Motor neuron (in vitro differentiated cells): ENCODE results near the gene CLPTM1L. TPM values are rescaled to one million over a fixed set of nuclear protein-coding genes. Genes with fewer than 3 reads are reported as not detected.
"Not testable (repeated sequence)": the region's sequence is repeated elsewhere in the genome, so short reads cannot be mapped to it uniquely, and the experiment has no call there.

Experiments
- ATAC-seq, 8 experiments: fragments of 200-7000 bp; cut with Tn5 transposase; replicated peaks in 6 of 8; 2 replicates each; pipeline ENCODE4 v1.8.0; 2021; ENCODE audit warnings: mild to moderate bottlenecking in 8 of 8, moderate library complexity in 8 of 8
- H3K27ac ChIP-seq, 2 donors: fragments of 250-450 bp; sonication (Bioruptor Pico); 2 replicates each; pipeline ENCODE4 v1.9.0; 2021; ENCODE audit warnings: antibody characterized with exemption in 2 of 2, mild to moderate bottlenecking in 2 of 2, moderate library complexity in 1 of 2
- H3K4me1 ChIP-seq, 2 donors: fragments of 250-450 bp; sonication (Bioruptor Pico); replicated peaks in 1 of 2; 2 replicates each; pipeline ENCODE4 v1.6.1; 2021; ENCODE audit warnings: antibody characterized with exemption in 2 of 2, mild to moderate bottlenecking in 2 of 2, moderate library complexity in 1 of 2
- H3K4me3 ChIP-seq, 5 donors: fragments of 250-450 bp; sonication (Bioruptor Pico); 2 replicates each; pipeline ENCODE4 v1.9.0; 2021; ENCODE audit warnings: antibody characterized with exemption in 5 of 5, mild to moderate bottlenecking in 5 of 5, moderate library complexity in 4 of 5
- WGBS, 10 experiments: fragments of 450-650 bp; shearing (Covaris generic); methylation state at CpG; one replicate each; pipeline ENCODE4 v1.0.0; 2022; 5-methylcytosine and 5-hydroxymethylcytosine counted together
- in situ Hi-C, 9 experiments: fragments of 400-800 bp; cut with MboI; loops; one replicate each; pipeline ENCODE4 v1.15.0; 2021; ENCODE audit warnings: low sequenced_read_pairs in 9 of 9, low pct_unique_long_range_greater_than_20kb in 2 of 9; ENCODE audit not compliant: unreplicated experiment in 9 of 9
- total RNA-seq, 8 experiments: library from RNA; unstranded; fragments of 300-600 nt; gene quantifications; 2 replicates each; pipeline versions ENCODE4 v1.2.3 to v1.2.4, GENCODE V29; 2022

Gene CLPTM1L
- total RNA-seq, 8 experiments from 2014 or later: 42.4 to 132 (median 77.7) TPM

- WGBS, 10 experiments: 20 to 74% (median 47%) methylated on average over 3 to 5 of the region's 12 CpGs; no CpG with 5 or more reads in 3 of the 10 experiments
- in situ Hi-C loops: no loop called here
- H3K4me1 ChIP-seq: peaks cover 5 to 6% of the 10 kb centered on the region in 2 donors
- no peak for ATAC-seq
- no peak overlapping the region for H3K4me3 ChIP-seq
- no peak overlapping the region for H3K27ac ChIP-seq
These were observed 4.3 kb upstream of the CLPTM1L start for GRCh38 chr5:1349246-1349645.

DNA sequence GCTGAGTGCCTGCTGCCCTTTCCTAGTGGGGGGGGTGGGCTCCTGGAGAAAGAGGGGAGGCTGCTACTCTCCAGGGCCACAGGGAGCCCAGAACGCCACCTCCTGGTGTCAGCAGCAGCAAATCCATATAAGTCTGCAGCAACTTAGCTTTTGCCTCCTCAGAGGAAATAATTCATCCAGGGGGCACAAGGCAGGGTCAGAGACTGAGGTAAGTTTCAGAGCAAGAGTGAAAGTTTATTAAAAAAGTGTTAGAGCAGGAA is 4.0 kb upstream of the CLPTM1L start:
- Histone ChIP-seq H3K4me3 (no peak overlapping the region), H3K4me1 (peaks cover 6 to 7% of the 10 kb centered on the region in 2 donors), H3K27ac (no peak overlapping the region)
- WGBS, 10 experiments: 50 to 71% methylated on average over 1 of the region's 1 CpG; no CpG with 5 or more reads in 8 of the 10 experiments
- no peak for ATAC-seq
- in situ Hi-C loops: no loop called here

DNA sequence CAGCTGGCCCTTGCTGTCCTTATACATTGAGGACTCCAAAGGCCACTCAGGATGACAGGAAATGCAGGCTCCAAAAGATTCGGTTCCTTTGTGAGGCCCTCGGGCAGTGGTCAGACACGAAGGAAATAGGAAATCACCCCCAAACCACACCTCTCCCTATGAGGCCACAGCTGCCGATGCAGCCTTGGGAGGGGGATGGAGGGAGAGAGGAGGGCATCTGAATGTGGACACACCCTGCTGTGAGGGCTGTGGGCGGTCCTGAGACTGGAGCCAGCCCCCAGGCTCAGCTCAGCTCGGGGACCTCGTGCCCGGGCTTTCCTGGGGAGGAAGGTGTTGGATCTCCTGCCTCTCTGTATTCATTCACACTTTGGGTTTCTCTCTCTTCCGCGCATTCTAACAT is 2.7 kb upstream of the CLPTM1L start:
- 17 to 67% (median 50%) methylated on average over 1 to 4 of the region's 10 CpGs; no CpG with 5 or more reads in 5 of the 10 experiments for WGBS, 10 experiments
- ATAC-seq: no peak
- no peak overlapping the region for H3K27ac ChIP-seq
- no peak overlapping the region for H3K4me3 ChIP-seq
- in situ Hi-C loops: no loop called here
- peaks cover 8 to 12% of the 10 kb centered on the region in 2 donors for H3K4me1 ChIP-seq

- no peak for ATAC-seq
- no peak overlapping the region for H3K4me3 ChIP-seq
- in situ Hi-C loops: no loop called here
- peaks cover 8 to 12% of the 10 kb centered on the region in 2 donors for H3K4me1 ChIP-seq
- H3K27ac ChIP-seq: no peak overlapping the region
- WGBS, 10 experiments: 93 to 100% (median 100%) methylated on average over 2 to 6 of the region's 21 CpGs; no CpG with 5 or more reads in 5 of the 10 experiments
These were observed 1.9 kb upstream of the CLPTM1L start for GRCh38 chr5:1346627-1347440.

- 50 to 93% (median 69%) methylated on average over 2 to 11 of the region's 27 CpGs; no CpG with 5 or more reads in 4 of the 10 experiments for WGBS, 10 experiments
- in situ Hi-C loops: no loop called here
- H3K4me1 ChIP-seq: peaks cover 8 to 12% of the 10 kb centered on the region in 2 donors
- H3K4me3 ChIP-seq: peak overlapping the region; percentile 88 to 99 (median 97)
- no peak overlapping the region for H3K27ac ChIP-seq
- ATAC-seq: no peak
These were observed 1.2 kb upstream of the CLPTM1L start for GRCh38 chr5:1345876-1346626.

DNA sequence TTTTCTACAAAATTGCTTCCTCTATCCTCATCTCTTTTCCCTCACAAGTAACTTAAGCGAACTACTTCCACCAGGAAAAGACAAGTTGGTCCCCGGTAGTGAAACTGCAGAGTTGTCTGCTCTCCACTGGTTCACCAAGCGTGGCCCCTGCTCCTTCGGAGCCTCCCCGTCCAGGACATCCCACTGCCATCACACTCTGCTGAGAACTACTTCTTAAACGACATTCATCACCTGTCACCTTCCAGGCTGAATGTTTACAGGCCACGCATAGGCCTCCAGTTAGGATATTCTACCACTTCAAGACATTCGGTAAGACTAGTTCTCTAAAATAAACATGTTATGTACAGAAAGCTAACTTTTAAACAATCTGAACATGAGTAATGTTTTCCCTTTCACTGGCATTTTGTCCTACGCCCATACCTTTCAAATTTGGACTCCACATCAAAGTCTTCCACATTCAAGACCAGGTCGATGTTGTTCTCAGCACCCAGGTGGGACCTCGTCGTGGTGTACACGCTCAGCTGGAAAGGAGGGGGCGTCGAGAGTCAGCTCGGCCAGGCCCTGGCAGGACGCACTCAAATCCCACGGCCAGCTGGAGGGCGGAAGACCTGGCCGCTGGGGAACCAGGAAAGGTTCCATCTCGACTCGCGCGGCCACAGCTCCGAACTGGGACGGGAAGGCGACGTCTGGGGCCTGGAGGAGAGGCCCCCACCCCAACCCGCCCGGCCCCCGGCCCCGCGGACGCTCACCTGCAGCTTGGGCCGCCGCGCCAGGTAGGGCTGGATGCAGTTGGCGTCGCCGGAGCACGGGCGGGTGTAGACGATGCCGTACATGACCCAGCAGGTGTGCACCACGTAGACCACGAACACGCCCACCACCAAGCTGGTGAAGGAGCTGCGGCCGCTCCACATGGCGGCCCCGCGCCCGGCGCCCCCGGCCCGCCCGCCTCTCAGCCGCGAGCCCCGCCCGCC is 683 bp downstream of the CLPTM1L start:
- in situ Hi-C loops: no loop called here
- WGBS, 10 experiments: 5 to 49% (median 21%) methylated on average over 1 to 16 of the region's 61 CpGs
- H3K4me3 ChIP-seq: peak overlapping the region; percentile 88 to 99 (median 97)
- H3K4me1 ChIP-seq: peaks cover 8 to 12% of the 10 kb centered on the region in 2 donors
- ATAC-seq: peak; percentile 1 to 58 (median 8)
- H3K27ac ChIP-seq: peak overlapping the region in 1 of 2 donors; percentile 82

DNA sequence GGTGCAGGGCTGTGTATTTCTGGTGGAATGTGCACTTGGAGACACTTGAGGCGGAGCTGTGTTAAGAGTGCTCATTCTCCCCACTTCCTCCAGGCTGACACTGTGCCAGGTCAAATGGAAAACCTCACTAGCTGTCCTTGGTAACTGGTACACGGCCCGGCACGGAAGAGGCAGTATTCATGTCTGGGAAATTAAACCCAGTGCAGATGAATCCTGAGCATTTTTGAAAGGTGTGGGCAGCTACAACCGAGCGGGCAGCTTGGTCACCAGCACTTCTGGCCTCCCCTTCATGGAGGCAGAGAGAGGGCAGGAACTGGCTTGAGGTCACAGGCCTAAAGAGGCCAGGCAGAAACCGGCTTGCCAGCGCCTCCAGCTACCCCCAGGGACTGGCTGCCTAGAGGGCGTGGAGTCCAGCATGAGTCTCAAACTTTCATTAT is 1.6 kb downstream of the CLPTM1L start:
- in situ Hi-C loops: no loop called here
- 73 to 97% (median 90%) methylated on average over 3 to 8 of the region's 9 CpGs; no CpG with 5 or more reads in 3 of the 10 experiments for WGBS, 10 experiments
- Histone ChIP-seq H3K4me1 (peaks cover 8 to 12% of the 10 kb centered on the region in 2 donors), H3K4me3 (peak overlapping the region in 1 of 5 donors; percentile 91), H3K27ac (no peak overlapping the region)
- no peak for ATAC-seq

DNA sequence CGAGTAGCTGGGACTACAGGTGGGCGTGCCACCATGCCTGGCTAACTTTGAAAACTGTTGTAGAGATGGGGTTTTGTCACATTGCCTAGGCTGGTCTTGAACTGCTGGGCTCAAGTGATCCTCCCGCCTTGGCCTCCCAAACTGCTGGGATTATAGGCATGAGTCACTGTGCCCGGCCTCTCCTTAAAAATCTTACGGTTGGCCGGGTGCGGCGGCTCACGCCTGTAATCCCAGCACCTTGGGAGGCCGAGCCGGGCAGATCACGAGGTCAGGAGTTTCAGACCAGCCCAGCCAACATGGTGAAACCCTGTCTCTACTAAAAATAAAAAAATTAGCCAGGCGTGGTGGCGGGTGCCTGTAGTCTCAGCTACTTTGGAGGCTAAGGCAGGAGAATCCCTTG is 2.2 kb downstream of the CLPTM1L start:
- H3K27ac ChIP-seq, ATAC-seq, H3K4me3 ChIP-seq, in situ Hi-C loops: not testable (repeated sequence)
- H3K4me1 ChIP-seq: peaks cover 8 to 12% of the 10 kb centered on the region in 2 donors
- WGBS, 10 experiments: 67 to 100% (median 98%) methylated on average over 1 to 11 of the region's 14 CpGs; no CpG with 5 or more reads in 3 of the 10 experiments

GRCh38 chr5:1342268-1342667 is 2.6 kb downstream of the CLPTM1L start:
- in situ Hi-C loops: no loop called here
- Histone ChIP-seq H3K27ac (no peak overlapping the region), H3K4me1 (peaks cover 8 to 12% of the 10 kb centered on the region in 2 donors), H3K4me3 (no peak overlapping the region)
- WGBS, 10 experiments: 89 to 100% (median 100%) methylated on average over 1 to 12 of the region's 12 CpGs; no CpG with 5 or more reads in 5 of the 10 experiments
- ATAC-seq: no peak

DNA sequence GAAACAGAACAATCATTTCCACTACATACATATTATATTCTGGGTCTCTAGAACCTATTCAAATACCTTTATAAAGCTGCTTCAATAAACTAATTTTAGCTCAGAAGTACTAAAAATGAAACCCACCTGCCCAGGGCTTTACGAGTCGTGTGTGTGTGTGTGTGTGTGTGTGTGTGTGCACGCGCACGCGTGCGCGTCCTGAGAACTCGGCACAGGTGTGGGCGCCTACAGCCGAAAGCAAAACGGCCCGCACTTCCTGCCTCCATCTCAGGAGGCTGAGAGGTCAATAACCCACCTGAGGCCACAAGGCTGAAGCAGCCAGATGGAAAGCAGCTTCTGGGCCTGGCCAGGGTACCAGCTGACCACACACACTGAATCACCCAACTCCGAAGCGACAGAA is 3.0 kb downstream of the CLPTM1L start:
- Histone ChIP-seq H3K4me3 (no peak overlapping the region), H3K27ac (no peak overlapping the region), H3K4me1 (peaks cover 8 to 12% of the 10 kb centered on the region in 2 donors)
- no peak for ATAC-seq
- in situ Hi-C loops: no loop called here
- WGBS, 10 experiments: 90 to 100% (median 98%) methylated on average over 2 to 8 of the region's 15 CpGs; no CpG with 5 or more reads in 4 of the 10 experiments

DNA sequence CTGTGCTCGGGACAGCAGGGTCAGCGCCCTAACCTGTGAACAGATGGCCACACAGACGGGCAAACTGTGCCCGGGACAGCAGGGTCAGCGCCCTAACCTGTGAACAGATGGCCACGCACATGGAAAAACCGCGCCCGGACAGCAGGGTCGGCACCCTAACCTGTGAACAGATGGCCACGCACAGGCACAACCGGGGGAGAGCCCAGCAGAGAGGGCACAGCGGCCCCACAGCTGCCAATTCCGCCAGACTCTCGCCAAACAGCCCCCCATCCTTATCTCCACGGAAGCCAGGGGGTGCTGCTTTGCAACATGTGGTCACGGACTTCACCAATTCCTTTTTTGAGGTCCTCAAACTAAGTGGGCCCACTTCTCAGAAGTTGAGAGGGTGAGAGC is 5.1 kb downstream of the CLPTM1L start:
- H3K4me1 ChIP-seq, H3K27ac ChIP-seq, in situ Hi-C loops, ATAC-seq, H3K4me3 ChIP-seq: not testable (repeated sequence)
- 40 to 100% (median 93%) methylated on average over 1 to 2 of the region's 17 CpGs; no CpG with 5 or more reads in 7 of the 10 experiments for WGBS, 10 experiments

DNA sequence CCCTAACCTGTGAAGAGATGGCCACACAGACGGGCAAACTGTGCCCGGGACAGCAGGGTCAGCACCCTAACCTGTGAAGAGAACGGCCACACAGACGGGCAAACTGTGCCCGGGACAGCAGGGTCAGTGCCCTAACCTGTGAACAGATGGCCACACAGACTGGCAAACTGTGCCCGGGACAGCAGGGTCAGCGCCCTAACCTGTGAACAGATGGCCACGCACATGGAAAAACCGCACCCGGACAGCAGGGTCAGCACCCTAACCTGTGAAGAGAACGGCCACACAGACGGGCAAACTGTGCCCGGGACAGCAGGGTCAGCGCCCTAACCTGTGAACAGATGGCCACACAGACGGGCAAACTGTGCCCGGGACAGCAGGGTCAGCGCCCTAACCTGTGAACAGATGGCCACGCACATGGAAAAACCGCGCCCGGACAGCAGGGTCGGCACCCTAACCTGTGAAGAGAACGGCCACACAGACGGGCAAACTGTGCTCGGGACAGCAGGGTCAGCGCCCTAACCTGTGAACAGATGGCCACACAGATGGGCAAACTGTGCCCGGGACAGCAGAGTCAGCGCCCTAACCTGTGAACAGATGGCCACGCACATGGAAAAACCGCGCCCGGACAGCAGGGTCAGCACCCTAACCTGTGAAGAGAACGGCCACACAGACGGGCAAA is 5.6 kb downstream of the CLPTM1L start:
- H3K4me1 ChIP-seq, in situ Hi-C loops, ATAC-seq, H3K27ac ChIP-seq, H3K4me3 ChIP-seq: not testable (repeated sequence)
- WGBS, 10 experiments: no CpG with 5 or more reads among the region's 34 CpGs
